NCI-H2196 (cell line): ENCODE measurements around the gene GLIS1.
"Not testable (repeated sequence)": the region's sequence is repeated elsewhere in the genome, so short reads cannot be mapped to it uniquely, and the experiment has no call there.

Experiments used
- DNase-seq: peaks from one replicate; lab custom pipeline; 2025; ENCODE audit not compliant: unreplicated experiment; lab: John Stamatoyannopoulos, UW

The GLIS1 gene

GRCh38 chr1:53567450-53567849, 171.5 kb downstream of the GLIS1 start:
- no peak for DNase-seq

GRCh38 chr1:53563611-53564010, 175.4 kb downstream of the GLIS1 start:
- no peak for DNase-seq

GRCh38 chr1:53562981-53563379, 176.0 kb downstream of the GLIS1 start:
- no peak for DNase-seq

GRCh38 chr1:53562291-53562980, 176.5 kb downstream of the GLIS1 start:
- DNase-seq: no peak

GRCh38 chr1:53561503-53562105, 177.4 kb downstream of the GLIS1 start:
- no peak for DNase-seq

- no peak for DNase-seq
These were observed 178.1 kb downstream of the GLIS1 start for GRCh38 chr1:53560581-53561502.

- DNase-seq: no peak
These were observed 178.9 kb downstream of the GLIS1 start for GRCh38 chr1:53559854-53560580.

- DNase-seq: no peak
These were observed 179.6 kb downstream of the GLIS1 start for GRCh38 chr1:53559391-53559815.

GRCh38 chr1:53558739-53559315, 180.1 kb downstream of the GLIS1 start:
- DNase-seq: no peak

GRCh38 chr1:53557830-53558738, 180.9 kb downstream of the GLIS1 start:
- no peak for DNase-seq

GRCh38 chr1:53557369-53557768, 181.6 kb downstream of the GLIS1 start:
- no peak for DNase-seq

- DNase-seq: no peak
These were observed 182.2 kb downstream of the GLIS1 start for GRCh38 chr1:53556657-53557227.

- not testable (repeated sequence) for DNase-seq
These were observed 183.2 kb downstream of the GLIS1 start for GRCh38 chr1:53555620-53556326.

- no peak for DNase-seq
These were observed 184.2 kb downstream of the GLIS1 start for GRCh38 chr1:53554592-53555305.

- no peak for DNase-seq
These were observed 185.0 kb downstream of the GLIS1 start for GRCh38 chr1:53553734-53554509.

- no peak for DNase-seq
These were observed 185.8 kb downstream of the GLIS1 start for GRCh38 chr1:53552981-53553733.
